ENCODE measurements around the gene MLST8.

- no peak for TF ChIP-seq CTCF (IDR thresholded peaks at IDR 0.05)
- TF ChIP-seq POLR2A (IDR thresholded peaks at IDR 0.05) = no peak
- TF ChIP-seq POLR2AphosphoS5 (IDR thresholded peaks at IDR 0.05; ENCODE audit: insufficient read depth in 1 of 2, low read depth in 1 of 2) = no peak
These were observed 29.8 kb upstream of the MLST8 start for GRCh38 chr16:2175454-2175853.

Data from vagina (tissue), 2 donors.